ENCODE data around the gene DHX29.

The DHX29 gene

DNA sequence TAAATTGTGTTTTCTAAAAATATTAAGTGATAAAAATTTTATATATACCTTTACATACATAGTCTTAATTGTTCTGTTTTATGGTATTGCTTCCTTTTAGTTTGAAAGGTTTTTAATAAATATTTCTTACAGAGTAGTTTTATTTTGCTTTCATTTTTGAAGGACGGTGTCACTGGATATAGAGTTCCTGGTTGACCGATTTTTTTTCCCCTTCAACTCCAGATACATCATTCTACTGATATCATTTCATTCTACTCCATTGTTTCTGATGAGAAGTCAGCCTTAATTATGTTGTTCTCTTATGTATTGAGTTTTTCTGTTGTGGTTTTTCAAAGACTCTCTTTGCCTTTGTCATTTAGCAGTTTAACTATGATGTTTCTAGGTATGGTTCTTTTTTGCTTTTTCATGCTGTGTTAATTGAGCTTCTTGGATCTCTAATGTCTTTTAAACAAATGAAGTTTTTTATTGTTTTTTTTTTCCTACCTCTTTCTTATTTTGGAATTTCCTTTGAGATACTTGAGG lies 30.7 kb upstream of the DHX29 start:
- TF ChIP-seq, protein P1, sequence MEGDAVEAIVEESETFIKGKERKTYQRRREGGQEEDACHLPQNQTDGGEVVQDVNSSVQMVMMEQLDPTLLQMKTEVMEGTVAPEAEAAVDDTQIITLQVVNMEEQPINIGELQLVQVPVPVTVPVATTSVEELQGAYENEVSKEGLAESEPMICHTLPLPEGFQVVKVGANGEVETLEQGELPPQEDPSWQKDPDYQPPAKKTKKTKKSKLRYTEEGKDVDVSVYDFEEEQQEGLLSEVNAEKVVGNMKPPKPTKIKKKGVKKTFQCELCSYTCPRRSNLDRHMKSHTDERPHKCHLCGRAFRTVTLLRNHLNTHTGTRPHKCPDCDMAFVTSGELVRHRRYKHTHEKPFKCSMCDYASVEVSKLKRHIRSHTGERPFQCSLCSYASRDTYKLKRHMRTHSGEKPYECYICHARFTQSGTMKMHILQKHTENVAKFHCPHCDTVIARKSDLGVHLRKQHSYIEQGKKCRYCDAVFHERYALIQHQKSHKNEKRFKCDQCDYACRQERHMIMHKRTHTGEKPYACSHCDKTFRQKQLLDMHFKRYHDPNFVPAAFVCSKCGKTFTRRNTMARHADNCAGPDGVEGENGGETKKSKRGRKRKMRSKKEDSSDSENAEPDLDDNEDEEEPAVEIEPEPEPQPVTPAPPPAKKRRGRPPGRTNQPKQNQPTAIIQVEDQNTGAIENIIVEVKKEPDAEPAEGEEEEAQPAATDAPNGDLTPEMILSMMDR (IDR thresholded peaks at IDR 0.05; ENCODE audit: low read depth, low read length), result no peak
- TF ChIP-seq MYC (IDR thresholded peaks at IDR 0.05; ENCODE audit: low read depth, low read length) (no peak), POLR2A (IDR thresholded peaks at IDR 0.05; ENCODE audit: extremely low read depth, insufficient read length) (no peak), MAX (IDR thresholded peaks at IDR 0.05; ENCODE audit: low read depth, low read length) (no peak)
- H3K4me3 ChIP-seq (ENCODE audit: low read depth, low read length), result no peak overlapping the region
- DNase-seq (ENCODE audit: low read depth), result no peak

DNA sequence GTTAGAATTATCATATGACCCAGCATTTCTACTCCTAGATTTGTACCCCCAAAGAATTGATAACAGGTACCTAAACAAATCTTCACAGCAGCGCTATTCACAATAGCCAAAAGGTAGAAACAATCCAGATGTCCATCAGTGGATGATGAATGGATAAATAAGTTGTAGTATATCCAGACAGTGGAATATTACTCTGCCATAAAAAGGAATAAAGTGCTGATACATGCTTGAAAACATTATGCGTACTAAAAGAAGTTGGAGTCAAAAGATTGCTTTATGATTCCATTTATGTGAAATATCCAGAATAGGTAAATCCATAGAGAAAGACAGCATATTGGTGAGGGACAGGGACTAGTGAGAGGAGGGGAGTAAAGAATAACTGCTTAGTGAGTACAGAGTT lies 26.3 kb upstream of the DHX29 start:
- DNase-seq (ENCODE audit: low read depth), result no peak
- H3K4me3 ChIP-seq (ENCODE audit: low read depth, low read length), result no peak overlapping the region
- no peak for TF ChIP-seq MAX (IDR thresholded peaks at IDR 0.05; ENCODE audit: low read depth, low read length)
- no peak for TF ChIP-seq MYC (IDR thresholded peaks at IDR 0.05; ENCODE audit: low read depth, low read length)

DNA sequence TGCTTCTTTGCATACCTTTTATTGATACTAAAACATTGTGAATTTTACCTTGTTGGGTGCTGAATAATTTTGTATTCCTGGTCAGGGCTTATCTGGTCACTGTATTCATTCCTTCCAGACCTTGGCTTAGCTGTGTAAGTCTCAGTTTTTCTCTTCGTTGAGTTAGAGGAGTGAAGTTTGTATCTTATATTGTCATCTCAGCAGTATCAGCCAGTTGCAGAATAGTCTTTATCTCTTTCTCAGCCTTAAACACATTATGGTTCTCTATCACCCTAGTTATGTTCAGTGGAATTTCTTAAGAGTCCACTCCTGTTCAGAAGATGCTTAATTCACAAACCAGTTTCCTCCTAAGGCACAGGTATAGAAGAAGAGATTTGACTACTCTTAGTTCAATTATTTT lies 25.5 kb upstream of the DHX29 start:
- DNase-seq (ENCODE audit: low read depth), result no peak
- H3K4me3 ChIP-seq (ENCODE audit: low read depth, low read length), result no peak overlapping the region
- TF ChIP-seq MAX (IDR thresholded peaks at IDR 0.05; ENCODE audit: low read depth, low read length) (no peak), MYC (IDR thresholded peaks at IDR 0.05; ENCODE audit: low read depth, low read length) (no peak), POLR2A (IDR thresholded peaks at IDR 0.05; ENCODE audit: extremely low read depth, insufficient read length) (no peak)
- TF ChIP-seq, protein P1 (IDR thresholded peaks at IDR 0.05; ENCODE audit: low read depth, low read length), result no peak

DNA sequence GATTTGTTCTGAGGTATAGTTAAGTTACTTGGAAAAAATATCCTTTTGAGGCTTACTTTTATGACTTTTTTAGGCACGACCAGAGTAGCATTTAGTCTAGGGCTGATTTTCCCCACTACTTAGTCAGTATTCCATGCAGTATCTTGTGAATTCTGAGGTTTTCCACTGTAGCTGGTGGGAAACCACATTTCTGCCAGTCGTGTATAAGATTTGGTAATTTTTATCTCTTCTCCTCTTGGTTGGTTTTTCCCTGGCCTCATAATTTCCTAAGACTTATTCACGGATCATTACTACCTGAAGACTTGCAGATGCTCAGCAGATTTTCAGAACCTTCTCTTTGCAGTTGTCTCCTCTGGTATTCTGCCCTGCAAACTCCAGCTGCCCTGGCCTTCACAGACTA lies 23.8 kb upstream of the DHX29 start:
- TF ChIP-seq, protein P1 (IDR thresholded peaks at IDR 0.05; ENCODE audit: low read depth, low read length), result no peak
- TF ChIP-seq MYC (IDR thresholded peaks at IDR 0.05; ENCODE audit: low read depth, low read length), result no peak
- no peak for TF ChIP-seq MAX (IDR thresholded peaks at IDR 0.05; ENCODE audit: low read depth, low read length)
- TF ChIP-seq POLR2A (IDR thresholded peaks at IDR 0.05; ENCODE audit: extremely low read depth, insufficient read length), result no peak
- no peak overlapping the region for H3K4me3 ChIP-seq (ENCODE audit: low read depth, low read length)
- no peak for DNase-seq (ENCODE audit: low read depth)

GRCh38 chr5:55327281-55327680 lies 19.8 kb upstream of the DHX29 start:
- no peak overlapping the region for H3K4me3 ChIP-seq (ENCODE audit: low read depth, low read length)
- no peak for DNase-seq (ENCODE audit: low read depth)
- TF ChIP-seq POLR2A (IDR thresholded peaks at IDR 0.05; ENCODE audit: extremely low read depth, insufficient read length) (no peak), MYC (IDR thresholded peaks at IDR 0.05; ENCODE audit: low read depth, low read length) (no peak), MAX (IDR thresholded peaks at IDR 0.05; ENCODE audit: low read depth, low read length) (no peak)
- TF ChIP-seq, protein P1 (IDR thresholded peaks at IDR 0.05; ENCODE audit: low read depth, low read length), result no peak

DNA sequence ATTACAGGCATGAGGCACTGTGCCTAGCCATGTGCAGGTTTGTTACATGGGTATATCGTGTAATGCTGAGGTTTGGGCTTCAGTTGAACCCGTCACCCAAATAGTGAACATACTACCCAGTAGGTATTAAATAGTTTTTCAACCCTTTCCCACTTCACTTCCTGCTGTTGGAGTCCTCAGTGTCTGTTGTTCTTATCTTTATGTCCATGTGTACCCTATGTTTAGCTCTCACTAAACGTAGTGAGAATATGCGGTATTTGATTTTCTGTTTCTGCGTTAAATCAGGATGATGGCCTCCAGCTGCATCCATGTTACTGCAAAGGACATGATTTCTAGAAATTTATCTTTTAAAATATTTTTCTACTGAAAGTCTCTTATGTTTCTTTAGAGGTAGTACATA lies 18.1 kb upstream of the DHX29 start:
- no peak for DNase-seq (ENCODE audit: low read depth)
- TF ChIP-seq MYC (IDR thresholded peaks at IDR 0.05; ENCODE audit: low read depth, low read length), result no peak
- no peak for TF ChIP-seq MAX (IDR thresholded peaks at IDR 0.05; ENCODE audit: low read depth, low read length)
- TF ChIP-seq, protein P1 (IDR thresholded peaks at IDR 0.05; ENCODE audit: low read depth, low read length), result no peak
- no peak for TF ChIP-seq POLR2A (IDR thresholded peaks at IDR 0.05; ENCODE audit: extremely low read depth, insufficient read length)
- H3K4me3 ChIP-seq (ENCODE audit: low read depth, low read length), result no peak overlapping the region
